SK-N-SH treated with all-trans-retinoic acid at 6 μM for 48 hours (cell line): ENCODE results near the gene ATP1B1.

Source experiments
- ARNTL ChIP-seq: fragments of 450-650 bp; formaldehyde crosslinking; IDR thresholded peaks from 2 replicates; pipeline ENCODE4 v1.5.0; 2020; ENCODE audit warnings: low read depth, mild to moderate bottlenecking, moderate library complexity, borderline replicate concordance
- BACH2 ChIP-seq: fragments of 250-450 bp; sonication (Bioruptor Pico); IDR thresholded peaks from 2 replicates; pipeline ENCODE4 v1.9.0; 2021; ENCODE audit warnings: mild to moderate bottlenecking, borderline replicate concordance
- GLIS3 ChIP-seq: fragments of 250-450 bp; sonication (Bioruptor Pico); IDR thresholded peaks from 2 replicates; pipeline ENCODE4 v1.5.0; 2020; ENCODE audit warnings: mild to moderate bottlenecking, moderate library complexity
- ISL1 ChIP-seq: fragments of 250-450 bp; sonication (Bioruptor Pico); IDR thresholded peaks from 2 replicates; pipeline ENCODE4 v2.1.2; 2022; ENCODE audit warnings: mild to moderate bottlenecking, moderate library complexity
- OSR1 ChIP-seq: fragments of 250-450 bp; sonication (Bioruptor Pico); IDR thresholded peaks from 2 replicates; pipeline ENCODE4 v1.8.0; 2022; ENCODE audit warnings: moderate library complexity, mild to moderate bottlenecking, inconsistent platforms
- PATZ1 ChIP-seq: fragments of 250-450 bp; sonication (Bioruptor Pico); IDR thresholded peaks from 2 replicates; pipeline ENCODE4 v1.8.0; 2020; ENCODE audit warnings: mild to moderate bottlenecking, moderate library complexity, borderline replicate concordance
- ZC3H10 ChIP-seq: fragments of 250-450 bp; sonication (Bioruptor Pico); IDR thresholded peaks from 2 replicates; pipeline ENCODE4 v1.5.1; 2021; ENCODE audit warnings: mild to moderate bottlenecking, moderate library complexity
- ZFP3 ChIP-seq: fragments of 250-450 bp; sonication (Bioruptor Pico); IDR thresholded peaks from 2 replicates; pipeline ENCODE4 v1.5.0; 2020; ENCODE audit warnings: mild to moderate bottlenecking, moderate library complexity
- ZFP30 ChIP-seq: fragments of 450-650 bp; formaldehyde crosslinking; IDR thresholded peaks from 2 replicates; pipeline ENCODE4 v1.5.0; 2022; ENCODE audit warnings: mild to moderate bottlenecking, moderate library complexity
- ZNF8 ChIP-seq: fragments of 450-650 bp; formaldehyde crosslinking; IDR thresholded peaks from 2 replicates; pipeline ENCODE4 v1.5.0; 2020; ENCODE audit warnings: mild to moderate bottlenecking, moderate library complexity

- TF ChIP-seq ZFP30 (CRISPR knock-in tag) = no peak
- no peak for TF ChIP-seq ISL1 (CRISPR knock-in tag)
- no peak for TF ChIP-seq ARNTL (CRISPR knock-in tag)
- no peak for TF ChIP-seq ZNF8 (CRISPR knock-in tag)
- no peak for TF ChIP-seq PATZ1 (CRISPR knock-in tag)
- no peak for TF ChIP-seq ZFP3 (CRISPR knock-in tag)
- TF ChIP-seq GLIS3 (CRISPR knock-in tag) = no peak
- no peak for TF ChIP-seq OSR1 (CRISPR knock-in tag)
- no peak for TF ChIP-seq ZC3H10
- TF ChIP-seq BACH2 (CRISPR knock-in tag) = no peak
Observed at GRCh38 chr1:169111472-169111871, 5.0 kb downstream of the ATP1B1 start.
